GM18507 (cell line): Measurements from ENCODE around the gene NREP.

Experiments
- DNase-seq: peaks from one replicate; pipeline ENCODE4 v3.0.0; 2011; ENCODE audit warnings: low read depth; ENCODE audit not compliant: insufficient read length; ENCODE audit errors: extremely low spot score
- FAIRE-seq: peaks from 2 replicates; lab custom pipeline; 2011; peaks lifted over from hg19 to GRCh38; lab: Jason Lieb, UNC

NREP gene

GRCh38 chr5:111703662-111704061, 53.3 kb downstream of the NREP start:
- DNase-seq (peak; percentile 32), FAIRE-seq (peak; percentile 98)

- no peak for DNase-seq
- FAIRE-seq = no peak
Observed at GRCh38 chr5:111699976-111700375, 57.0 kb downstream of the NREP start.

GRCh38 chr5:111699324-111699723, 57.7 kb downstream of the NREP start:
- DNase-seq = no peak
- FAIRE-seq = no peak

GRCh38 chr5:111697881-111698757, 58.9 kb downstream of the NREP start:
- no peak for FAIRE-seq
- DNase-seq = no peak

DNA sequence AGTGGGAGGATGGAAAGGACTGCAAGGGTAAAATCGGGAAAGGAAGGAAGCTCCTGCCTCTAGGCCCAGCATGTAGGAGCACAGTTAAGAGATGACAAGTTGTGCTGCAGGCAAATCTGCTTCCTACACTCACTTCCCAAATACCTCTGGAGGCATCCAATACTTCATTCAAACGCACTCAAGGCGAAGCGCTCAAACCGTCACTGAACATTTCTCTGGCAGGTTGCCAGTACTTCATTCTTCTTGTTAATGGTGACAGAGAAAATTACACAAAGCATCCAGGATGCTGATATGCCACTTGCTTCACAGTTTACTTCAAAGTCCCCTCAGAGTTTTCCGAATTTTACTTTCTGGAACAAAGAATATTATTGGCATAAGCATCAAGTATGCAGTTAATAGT, 59.8 kb downstream of the NREP start:
- DNase-seq (no peak), FAIRE-seq (no peak)

DNA sequence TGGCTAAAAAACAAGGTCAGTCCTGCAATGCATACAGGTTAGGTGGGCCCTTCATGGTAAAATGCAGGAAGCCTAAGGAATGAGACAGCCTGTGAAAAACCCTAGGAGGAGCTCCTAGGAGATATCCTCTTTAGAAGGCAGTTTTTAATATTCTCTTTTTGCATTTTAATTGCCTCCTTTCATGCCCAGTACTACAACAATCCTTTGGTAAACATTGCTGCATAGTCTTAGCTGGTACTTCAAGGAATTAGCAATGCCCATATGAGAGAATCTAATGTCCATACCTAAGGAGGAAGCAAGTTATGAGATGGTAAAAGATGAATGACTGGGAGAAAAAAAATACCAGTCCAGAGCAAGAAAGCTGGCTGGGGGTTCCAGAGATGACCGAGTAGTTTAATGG, 61.0 kb downstream of the NREP start:
- FAIRE-seq (no peak), DNase-seq (no peak)

- DNase-seq = no peak
- no peak for FAIRE-seq
Observed at GRCh38 chr5:111694133-111694532, 62.9 kb downstream of the NREP start.

GRCh38 chr5:111691914-111692313, 65.1 kb downstream of the NREP start:
- DNase-seq (no peak), FAIRE-seq (no peak)

GRCh38 chr5:111691508-111691907, 65.5 kb downstream of the NREP start:
- no peak for FAIRE-seq

DNA sequence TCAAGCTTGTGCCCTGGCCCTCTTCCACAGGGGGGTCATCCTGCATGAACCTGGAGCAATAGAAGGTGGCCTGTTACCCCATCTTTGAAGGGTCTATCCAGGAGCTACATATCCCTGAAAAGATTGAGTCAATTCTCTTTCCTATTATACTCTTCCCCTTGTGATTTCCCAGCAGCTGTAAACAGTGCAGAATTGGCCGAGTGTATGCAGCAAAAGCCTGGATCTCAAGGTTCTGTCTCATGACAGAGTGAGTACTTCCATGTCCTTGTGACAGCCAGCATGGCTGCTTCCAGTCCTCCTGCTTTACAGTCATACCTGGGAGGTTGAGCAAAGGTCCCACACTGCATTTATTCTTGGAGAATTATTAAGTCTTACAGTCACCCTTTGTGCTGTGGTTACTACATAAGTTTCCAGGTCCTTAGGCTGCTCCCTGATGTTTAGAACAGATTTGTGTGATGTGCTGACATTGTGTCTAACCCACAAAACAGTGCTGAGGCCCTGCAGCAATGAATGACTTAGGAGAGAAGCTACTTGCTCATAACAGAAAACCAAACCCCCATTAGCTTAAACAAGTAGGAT, 67.5 kb downstream of the NREP start:
- FAIRE-seq (no peak), DNase-seq (no peak)

More at GRCh38 chr5:111691508-111691907, 65.5 kb downstream of the NREP start:
- no peak for DNase-seq

DNA sequence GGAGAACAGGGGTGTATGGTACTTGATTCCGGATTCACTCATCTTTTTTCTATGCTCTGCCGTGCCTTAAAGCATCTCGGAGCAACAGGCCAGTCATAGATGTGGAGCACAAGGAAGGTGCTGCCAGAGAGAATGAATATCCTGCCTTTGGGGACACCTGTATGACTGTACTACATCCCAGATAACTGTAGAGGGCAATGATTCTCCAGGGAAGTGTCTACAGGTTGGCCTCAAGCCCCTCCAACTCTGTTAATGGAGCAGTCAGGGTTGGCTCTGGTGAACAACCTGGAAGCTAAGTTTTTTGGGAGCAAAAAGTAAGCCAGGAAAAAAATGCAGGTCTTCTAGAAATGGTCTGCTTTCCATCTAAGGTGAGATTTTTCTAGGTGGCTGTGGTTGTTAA, 71.0 kb downstream of the NREP start:
- no peak for FAIRE-seq

DNA sequence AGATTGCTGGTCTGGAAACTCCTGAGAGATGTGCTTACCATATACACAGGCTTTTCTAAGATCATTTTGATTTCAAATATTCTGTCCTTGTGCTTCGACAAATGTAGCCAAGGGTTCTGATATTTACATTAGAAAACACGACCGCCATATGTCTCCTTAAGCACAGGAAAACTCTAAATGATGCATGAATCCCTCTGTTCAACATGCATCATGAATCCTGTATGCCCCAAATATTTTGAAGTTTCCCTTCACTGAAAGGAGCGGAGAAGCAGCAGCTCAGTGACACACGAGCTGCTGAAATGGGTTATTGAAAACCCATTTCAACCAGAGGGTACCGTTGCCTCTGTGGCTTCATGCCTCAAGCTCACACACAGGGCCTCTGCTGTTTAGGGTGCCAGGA, 74.4 kb downstream of the NREP start:
- FAIRE-seq (no peak), DNase-seq (no peak)

More for the DNA sequence above, 71.0 kb downstream of the NREP start:
- no peak for DNase-seq

GRCh38 chr5:111682121-111682520, 74.9 kb downstream of the NREP start:
- no peak for FAIRE-seq
- DNase-seq = no peak

- no peak for DNase-seq
- no peak for FAIRE-seq
Observed at GRCh38 chr5:111681414-111682120, 75.4 kb downstream of the NREP start.

- FAIRE-seq (no peak), DNase-seq (no peak)
Observed at GRCh38 chr5:111680737-111681413, 76.1 kb downstream of the NREP start.

DNA sequence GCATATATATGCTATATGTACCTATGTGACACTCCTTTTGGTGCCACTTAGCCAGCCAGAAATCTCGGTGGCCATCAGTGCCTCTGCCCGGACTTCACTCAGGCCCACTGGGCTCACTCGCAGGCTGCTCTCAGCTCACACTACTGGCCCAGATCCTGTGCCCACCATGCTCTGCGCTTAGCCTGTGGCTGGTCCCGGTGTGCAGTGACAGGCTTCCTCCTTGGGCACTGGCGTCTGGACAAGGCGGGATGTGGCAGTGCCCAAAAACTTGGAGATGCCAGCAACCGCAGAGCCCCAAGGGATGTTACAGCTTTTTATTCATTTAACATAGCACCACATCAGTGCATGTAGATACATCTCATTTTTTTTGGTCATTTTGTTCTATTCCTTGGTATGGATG, 77.4 kb downstream of the NREP start:
- DNase-seq (no peak), FAIRE-seq (no peak)
